A549 (cell line): ENCODE data around the gene KRT16. TPM values are rescaled to one million over a fixed set of nuclear protein-coding genes. Genes with fewer than 3 reads are reported as not detected.
"Not testable (repeated sequence)": the region's sequence is repeated elsewhere in the genome, so short reads cannot be mapped to it uniquely, and the experiment has no call there.

Experiments used
- ATAC-seq, 2 experiments: fragments of 200-7000 bp in 1 of 2; fragments of >200 bp in 1 of 2; cut with Nextera tagmentation in 1 of 2; cut with Tn5 transposase in 1 of 2; 3 replicates each; pipeline versions ENCODE4 v1.8.0 to v1.9.1; 2018 to 2020; ENCODE audit warnings: mild to moderate bottlenecking in 1 of 2, moderate library complexity in 1 of 2
- CTCF ChIA-PET: fragments of 300-600 bp; sonication (Branson Sonifier 250); formaldehyde crosslinking; extraction: SDS; loops from one replicate; lab custom pipeline; 2021; ENCODE audit warnings: antibody characterized with exemption, inconsistent platforms; lab: Yijun Ruan, JAX
- POLR2A ChIA-PET: fragments of 350-600 bp; formaldehyde crosslinking; extraction: SDS; loops from one replicate; lab custom pipeline; 2021; ENCODE audit warnings: antibody characterized with exemption, inconsistent platforms; lab: Yijun Ruan, JAX
- DNase-seq, 2 experiments: peaks; one replicate each; pipeline versions ENCODE4 v3.0.0 to v3.0.0-alpha.2; 2011 to 2016; ENCODE audit warnings: low read depth in 1 of 2, low spot score in 1 of 2
- FAIRE-seq: peaks from 2 replicates; lab custom pipeline; 2011; peaks lifted over from hg19 to GRCh38; lab: Jason Lieb, UNC
- H3K27ac ChIP-seq, 2 experiments: fragments of >200 bp; sonication (Bioruptor Twin); formaldehyde crosslinking; 3 replicates each; pipeline ENCODE4 v1.5.1; 2016 to 2017
- H3K4me1 ChIP-seq: fragments of >200 bp; sonication (Bioruptor Twin); formaldehyde crosslinking; 3 replicates; pipeline ENCODE4 v1.6.1; 2016
- H3K4me2 ChIP-seq: fragments of >200 bp; sonication (Bioruptor Twin); formaldehyde crosslinking; 3 replicates; pipeline ENCODE4 v1.6.1; 2016
- H3K4me3 ChIP-seq: fragments of >200 bp; sonication (Bioruptor Twin); formaldehyde crosslinking; 3 replicates; pipeline ENCODE4 v1.5.1; 2016
- H3K9me3 ChIP-seq: fragments of >200 bp; sonication (Bioruptor Twin); formaldehyde crosslinking; 3 replicates; pipeline ENCODE4 v1.6.1; 2016
- BHLHE40 ChIP-seq: IDR thresholded peaks from 2 replicates; pipeline ENCODE4 v1.6.1; 2012; ENCODE audit warnings: low read depth, low read length, inconsistent platforms
- CBX8 ChIP-seq: fragments of 200-600 bp; sonication (generic); IDR thresholded peaks from 2 replicates; pipeline ENCODE4 v1.6.1; 2016
- SREBF2 ChIP-seq: fragments of 450-650 bp; IDR thresholded peaks from 2 replicates; pipeline ENCODE4 v1.6.1; 2014; ENCODE audit warnings: mild to moderate bottlenecking, moderate library complexity
- ZFP36 ChIP-seq: fragments of 450-650 bp; IDR thresholded peaks from 2 replicates; pipeline ENCODE4 v1.6.1; 2014; ENCODE audit warnings: borderline replicate concordance; ENCODE audit not compliant: partially characterized antibody
- WGBS: methylation state at CpG from one replicate; pipeline ENCODE4 v1.1.6; 2017; ENCODE audit errors: missing lambda C conversion rate; 5-methylcytosine and 5-hydroxymethylcytosine counted together
- polyA plus RNA-seq, 4 experiments: library from polyadenylated mRNA; depleted of rRNA in 3 of 4; stranded (reverse); fragments of >200 nt; fragmentation: RNase III in 1 of 4; extraction: RNeasy Plus Mini Kit Qiagen cat#74134 plus additional on column Dnase treatment in 1 of 4; gene quantifications; 2 replicates in 3 of 4; 3 replicates in 1 of 4; pipeline ENCODE4 v1.2.3, GENCODE V29; 2011 to 2017
- TF ChIP-seq, protein P1 (sequence below): IDR thresholded peaks from 2 replicates; pipeline ENCODE4 v1.6.1; 2012
- TF ChIP-seq, protein P2 (sequence below): fragments of >200 bp; sonication (Bioruptor Twin); formaldehyde crosslinking; IDR thresholded peaks from 3 replicates; pipeline ENCODE4 v1.6.1; 2016
- TF ChIP-seq, protein P3 (sequence below): fragments of >200 bp; sonication (Bioruptor Twin); formaldehyde crosslinking; IDR thresholded peaks from 3 replicates; pipeline ENCODE4 v1.5.1; 2016
- TF ChIP-seq, protein P4 (sequence below): fragments of >200 bp; sonication (Bioruptor Twin); formaldehyde crosslinking; IDR thresholded peaks from 2 replicates; pipeline ENCODE4 v1.6.1; 2016

The KRT16 gene
- polyA plus RNA-seq, 2 of the 4 experiments (the other 2 are of a cell fraction), result 0.28 TPM; not detected in 1

DNA sequence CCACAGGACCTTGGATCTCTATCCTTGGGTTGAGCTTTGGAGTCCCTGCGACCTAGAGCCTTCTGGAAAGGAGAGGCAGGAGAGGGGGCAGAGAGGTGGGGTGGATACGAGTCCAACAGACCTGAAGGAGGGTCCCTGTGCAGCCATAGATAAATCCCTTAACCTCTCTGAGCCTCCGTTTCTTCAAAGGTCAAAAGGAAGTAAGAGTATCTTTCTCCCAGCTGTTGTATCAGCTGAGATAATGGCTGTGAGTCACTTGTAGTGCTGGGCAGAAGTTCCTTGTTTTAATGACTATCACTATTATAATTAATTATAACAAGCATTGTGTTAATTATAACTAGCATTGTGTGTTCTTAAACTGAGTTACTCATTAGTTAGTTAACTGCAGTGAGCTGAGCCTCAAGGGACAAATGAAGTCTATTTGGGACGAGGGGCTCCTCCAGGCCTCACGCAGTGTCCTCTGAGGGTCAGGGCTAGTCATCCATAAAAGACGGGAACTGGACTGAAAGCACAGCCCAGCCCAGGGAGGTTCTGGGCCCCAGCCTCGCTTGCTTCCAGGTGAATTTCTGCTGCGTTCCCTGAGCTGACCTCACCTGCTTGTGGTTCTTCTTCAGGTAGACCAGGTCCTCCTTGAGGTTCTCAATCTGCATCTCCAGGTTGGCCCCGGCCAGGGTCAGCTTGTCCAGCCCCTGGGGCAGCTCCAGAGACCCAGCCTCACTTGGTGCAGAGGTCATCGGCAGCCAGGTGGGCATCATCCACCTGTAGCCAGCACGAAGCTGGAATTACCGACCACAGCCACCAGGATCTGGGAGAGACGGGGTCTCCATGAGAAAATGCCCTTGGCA is 17.5 kb upstream of the KRT16 start:
- no peak overlapping the region for H3K4me2 ChIP-seq
- no peaks in the 10 kb centered on the region for H3K9me3 ChIP-seq
- H3K4me3 ChIP-seq, result no peak overlapping the region
- TF ChIP-seq, protein P1, sequence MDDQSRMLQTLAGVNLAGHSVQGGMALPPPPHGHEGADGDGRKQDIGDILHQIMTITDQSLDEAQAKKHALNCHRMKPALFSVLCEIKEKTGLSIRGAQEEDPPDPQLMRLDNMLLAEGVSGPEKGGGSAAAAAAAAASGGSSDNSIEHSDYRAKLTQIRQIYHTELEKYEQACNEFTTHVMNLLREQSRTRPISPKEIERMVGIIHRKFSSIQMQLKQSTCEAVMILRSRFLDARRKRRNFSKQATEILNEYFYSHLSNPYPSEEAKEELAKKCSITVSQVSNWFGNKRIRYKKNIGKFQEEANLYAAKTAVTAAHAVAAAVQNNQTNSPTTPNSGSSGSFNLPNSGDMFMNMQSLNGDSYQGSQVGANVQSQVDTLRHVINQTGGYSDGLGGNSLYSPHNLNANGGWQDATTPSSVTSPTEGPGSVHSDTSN, result no peak
- TF ChIP-seq CBX8 (no peak), BHLHE40 (no peak), SREBF2 (no peak), ZFP36 (no peak)
- H3K27ac ChIP-seq, result no peak overlapping the region
- CTCF ChIA-PET, result interaction anchor here (0.6 to 9.5 kb wide), 7 partner anchors 18 to 1402 kb away, joined by 3 to 56 read pairs (median 4); no protein-coding TSS in a partner anchor
- whole genome bisulfite sequencing, result 69% methylated on average over 13 of the region's 13 CpGs
- no peak for FAIRE-seq
- H3K4me1 ChIP-seq, result 0 out of 3 replicates have a peak, but pooled peaks cover 2% of the 10 kb centered on the region
- ATAC-seq, result no peak
- POLR2A ChIA-PET, result no interaction called here
- DNase-seq, result no peak

- FAIRE-seq, result no peak
- ATAC-seq, result no peak
- WGBS, result 67% methylated on average over 10 of the region's 10 CpGs
- DNase-seq, result no peak
- ChIA-PET CTCF (interaction anchor here (1.1 to 9.5 kb wide), 4 partner anchors 19 to 80 kb away, joined by 3 to 56 read pairs (median 14); no protein-coding TSS in a partner anchor), POLR2A (no interaction called here)
- Histone ChIP-seq H3K9me3 (no peaks in the 10 kb centered on the region), H3K4me1 (0 out of 3 replicates have a peak, but pooled peaks cover 2% of the 10 kb centered on the region), H3K4me2 (no peak overlapping the region), H3K27ac (no peak overlapping the region), H3K4me3 (no peak overlapping the region)
- TF ChIP-seq, protein P2, sequence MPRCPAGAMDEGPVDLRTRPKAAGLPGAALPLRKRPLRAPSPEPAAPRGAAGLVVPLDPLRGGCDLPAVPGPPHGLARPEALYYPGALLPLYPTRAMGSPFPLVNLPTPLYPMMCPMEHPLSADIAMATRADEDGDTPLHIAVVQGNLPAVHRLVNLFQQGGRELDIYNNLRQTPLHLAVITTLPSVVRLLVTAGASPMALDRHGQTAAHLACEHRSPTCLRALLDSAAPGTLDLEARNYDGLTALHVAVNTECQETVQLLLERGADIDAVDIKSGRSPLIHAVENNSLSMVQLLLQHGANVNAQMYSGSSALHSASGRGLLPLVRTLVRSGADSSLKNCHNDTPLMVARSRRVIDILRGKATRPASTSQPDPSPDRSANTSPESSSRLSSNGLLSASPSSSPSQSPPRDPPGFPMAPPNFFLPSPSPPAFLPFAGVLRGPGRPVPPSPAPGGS, result no peak
- TF ChIP-seq, protein P3, sequence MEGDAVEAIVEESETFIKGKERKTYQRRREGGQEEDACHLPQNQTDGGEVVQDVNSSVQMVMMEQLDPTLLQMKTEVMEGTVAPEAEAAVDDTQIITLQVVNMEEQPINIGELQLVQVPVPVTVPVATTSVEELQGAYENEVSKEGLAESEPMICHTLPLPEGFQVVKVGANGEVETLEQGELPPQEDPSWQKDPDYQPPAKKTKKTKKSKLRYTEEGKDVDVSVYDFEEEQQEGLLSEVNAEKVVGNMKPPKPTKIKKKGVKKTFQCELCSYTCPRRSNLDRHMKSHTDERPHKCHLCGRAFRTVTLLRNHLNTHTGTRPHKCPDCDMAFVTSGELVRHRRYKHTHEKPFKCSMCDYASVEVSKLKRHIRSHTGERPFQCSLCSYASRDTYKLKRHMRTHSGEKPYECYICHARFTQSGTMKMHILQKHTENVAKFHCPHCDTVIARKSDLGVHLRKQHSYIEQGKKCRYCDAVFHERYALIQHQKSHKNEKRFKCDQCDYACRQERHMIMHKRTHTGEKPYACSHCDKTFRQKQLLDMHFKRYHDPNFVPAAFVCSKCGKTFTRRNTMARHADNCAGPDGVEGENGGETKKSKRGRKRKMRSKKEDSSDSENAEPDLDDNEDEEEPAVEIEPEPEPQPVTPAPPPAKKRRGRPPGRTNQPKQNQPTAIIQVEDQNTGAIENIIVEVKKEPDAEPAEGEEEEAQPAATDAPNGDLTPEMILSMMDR, result no peak
- TF ChIP-seq, protein P4, sequence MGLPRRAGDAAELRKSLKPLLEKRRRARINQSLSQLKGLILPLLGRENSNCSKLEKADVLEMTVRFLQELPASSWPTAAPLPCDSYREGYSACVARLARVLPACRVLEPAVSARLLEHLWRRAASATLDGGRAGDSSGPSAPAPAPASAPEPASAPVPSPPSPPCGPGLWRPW, result no peak
- TF ChIP-seq, all 56 proteins: peak for 0
These were observed 16.7 kb upstream of the KRT16 start for GRCh38 chr17:41629316-41629715.

DNA sequence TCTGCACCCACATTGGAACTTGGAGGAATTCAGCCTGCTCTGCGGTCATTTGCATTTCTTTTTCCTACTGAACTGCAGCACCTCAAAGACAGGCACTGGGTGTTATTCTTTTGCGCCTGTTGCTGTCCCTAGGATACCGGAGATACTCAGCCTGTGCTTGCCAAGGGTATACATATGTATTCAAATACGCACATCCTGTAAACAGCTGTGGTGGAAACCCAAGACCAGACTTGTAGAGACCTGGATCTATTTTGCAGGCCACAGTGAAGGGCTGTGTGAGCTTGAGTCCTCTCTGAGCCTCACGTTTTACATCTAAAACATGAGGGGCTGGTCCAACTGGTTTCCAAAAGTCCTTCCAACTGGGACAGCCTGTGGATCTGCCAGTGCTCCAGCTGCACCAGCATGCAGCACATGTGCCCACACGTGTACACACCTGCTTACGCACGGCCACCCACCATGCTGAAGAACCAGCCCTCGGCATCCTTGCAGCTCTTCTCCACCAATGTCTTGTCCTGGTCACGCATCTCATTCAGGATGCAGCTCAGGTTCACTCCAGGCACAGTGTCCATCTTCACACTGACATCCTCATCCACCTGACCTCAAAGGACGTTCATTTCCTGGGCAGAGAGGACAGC is 16.2 kb upstream of the KRT16 start:
- DNase-seq, H3K4me1 ChIP-seq, H3K4me2 ChIP-seq, POLR2A ChIA-PET, H3K9me3 ChIP-seq, FAIRE-seq, H3K27ac ChIP-seq, ATAC-seq, H3K4me3 ChIP-seq: not testable (repeated sequence)
- 84% methylated on average over 11 of the region's 11 CpGs for WGBS
- CTCF ChIA-PET, result interaction anchor here (0.6 to 9.5 kb wide), 5 partner anchors 13 to 80 kb away, joined by 3 to 56 read pairs (median 5); no protein-coding TSS in a partner anchor

DNA sequence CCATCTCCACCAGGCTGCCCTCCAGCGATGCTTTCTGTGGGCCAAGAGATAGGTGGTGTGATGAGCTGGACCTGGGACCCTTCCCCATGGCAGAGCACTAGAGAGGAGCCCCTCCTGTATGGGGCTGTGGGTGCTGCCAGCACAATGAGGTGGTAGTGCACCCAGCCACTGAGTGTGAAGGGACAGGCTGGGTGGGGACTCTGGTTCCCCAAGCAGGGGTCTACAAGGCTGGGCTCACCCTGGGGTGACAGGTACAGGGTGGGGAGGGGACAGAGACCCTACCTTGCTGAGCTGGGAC is 15.5 kb upstream of the KRT16 start:
- H3K4me1 ChIP-seq, H3K4me2 ChIP-seq, H3K27ac ChIP-seq, FAIRE-seq, H3K4me3 ChIP-seq, DNase-seq, H3K9me3 ChIP-seq: not testable (repeated sequence)
- no CpG with 5 or more reads among the region's 1 CpG for WGBS
- POLR2A ChIA-PET, result interaction anchor here (0.6 kb wide), 1 partner anchor 1349 kb away, joined by 3 read pairs; no protein-coding TSS in a partner anchor
- CTCF ChIA-PET, result interaction anchor here (4.6 to 9.5 kb wide), 2 partner anchors 20 to 79 kb away, joined by 22 to 56 read pairs; no protein-coding TSS in a partner anchor
- peak in 1 of 2 experiments; percentile 44; a peak in 2 of 6 replicates for ATAC-seq
